Activated CD4-positive, alpha-beta T cell treated with anti-CD3 and anti-CD28 coated beads, Interleukin-2, amount 50 U/mL, for 24 hours (primary cell): ENCODE data around the gene ITGA11.

ENCODE experiments used
- DNase-seq, 2 donors: peaks; one replicate each; pipeline ENCODE4 v3.0.0-alpha.2; 2020; ENCODE audit warnings: low read depth in 1 of 2, low spot score in 1 of 2

ITGA11 gene

DNA sequence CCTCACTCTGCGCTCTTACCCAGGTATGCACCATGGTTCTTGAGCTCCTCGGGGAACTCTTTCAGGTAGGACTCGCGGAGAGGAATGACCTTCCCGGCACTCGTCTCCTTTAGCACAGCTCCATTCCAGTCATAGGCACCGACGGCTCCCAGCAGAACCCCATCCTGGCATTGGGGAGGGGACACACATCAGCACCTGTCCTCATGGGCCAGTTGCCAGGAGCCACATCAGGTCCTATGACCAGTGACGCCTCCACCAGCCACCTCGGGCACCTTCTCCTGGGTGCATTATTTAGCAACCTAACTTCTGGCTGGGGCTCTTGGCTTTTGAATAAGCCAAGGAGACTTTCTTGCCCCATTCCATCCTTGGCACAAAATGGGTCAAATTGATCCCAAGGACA is 92.5 kb downstream of the ITGA11 start:
- no peak for DNase-seq

GRCh38 chr15:68337826-68338225 is 94.1 kb downstream of the ITGA11 start:
- DNase-seq = no peak

DNA sequence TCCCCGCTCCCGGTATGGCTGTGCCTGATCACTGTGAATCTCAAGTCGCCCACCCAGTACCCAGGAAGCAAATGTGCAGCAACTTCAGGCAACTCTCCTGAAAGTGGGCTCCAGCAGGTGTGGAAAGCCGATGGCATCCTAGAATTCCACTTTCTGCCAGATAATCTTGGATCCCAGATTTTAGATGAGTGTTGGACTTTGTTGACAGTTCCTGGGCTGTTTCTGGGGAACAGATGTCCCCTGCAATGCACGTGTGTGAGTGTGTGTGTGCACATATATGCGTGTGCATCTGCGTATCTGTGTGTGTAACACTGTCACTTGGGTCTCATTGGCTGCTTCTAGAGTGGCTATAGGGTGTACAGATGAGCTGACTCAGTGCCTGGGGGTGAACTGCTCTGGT is 95.4 kb downstream of the ITGA11 start:
- no peak for DNase-seq

DNA sequence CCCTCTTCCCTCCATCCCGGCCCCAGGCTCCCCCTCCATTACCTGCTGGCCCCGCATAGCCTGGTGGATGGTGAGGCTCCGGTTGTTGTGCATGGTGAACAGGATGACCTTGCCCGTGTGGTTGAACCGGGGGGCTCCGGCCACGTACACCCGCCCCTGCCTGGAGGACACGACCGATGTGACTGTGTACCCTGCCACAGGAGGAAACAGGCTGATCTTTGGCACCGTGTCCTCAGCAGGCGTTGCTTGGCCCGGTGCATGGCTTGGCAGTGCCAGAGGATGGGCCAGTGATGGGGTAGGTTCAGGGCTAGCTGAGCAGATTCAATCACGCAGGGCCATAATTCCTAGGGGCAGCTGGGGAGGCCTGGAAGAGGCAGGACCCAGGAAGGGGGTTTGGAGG is 96.3 kb downstream of the ITGA11 start:
- DNase-seq = no peak

- DNase-seq = no peak
Measured at GRCh38 chr15:68335251-68335650, 96.7 kb downstream of the ITGA11 start.

GRCh38 chr15:68334661-68335124 is 97.3 kb downstream of the ITGA11 start:
- DNase-seq = no peak

GRCh38 chr15:68333775-68334470 is 98.0 kb downstream of the ITGA11 start:
- no peak for DNase-seq

DNA sequence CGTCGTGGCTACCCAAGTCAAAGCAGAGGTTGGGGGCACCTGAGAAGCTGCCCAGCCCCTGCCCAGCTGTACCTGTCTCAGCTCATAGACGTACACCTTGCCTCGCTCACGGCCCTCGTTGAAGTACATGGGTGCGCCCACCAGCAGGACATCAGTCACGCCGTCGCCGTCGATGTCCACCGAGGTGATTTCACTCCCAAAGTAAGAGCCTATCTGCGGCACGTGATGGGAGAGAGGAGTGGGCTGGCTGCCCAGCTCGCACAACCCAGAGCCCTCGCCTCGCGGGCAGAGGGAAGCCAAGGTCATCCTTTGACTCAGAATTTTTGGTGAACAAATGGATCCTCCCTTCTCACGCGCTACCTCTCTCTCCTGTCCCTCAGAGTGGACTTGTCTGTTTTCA is 99.7 kb downstream of the ITGA11 start:
- DNase-seq = no peak

DNA sequence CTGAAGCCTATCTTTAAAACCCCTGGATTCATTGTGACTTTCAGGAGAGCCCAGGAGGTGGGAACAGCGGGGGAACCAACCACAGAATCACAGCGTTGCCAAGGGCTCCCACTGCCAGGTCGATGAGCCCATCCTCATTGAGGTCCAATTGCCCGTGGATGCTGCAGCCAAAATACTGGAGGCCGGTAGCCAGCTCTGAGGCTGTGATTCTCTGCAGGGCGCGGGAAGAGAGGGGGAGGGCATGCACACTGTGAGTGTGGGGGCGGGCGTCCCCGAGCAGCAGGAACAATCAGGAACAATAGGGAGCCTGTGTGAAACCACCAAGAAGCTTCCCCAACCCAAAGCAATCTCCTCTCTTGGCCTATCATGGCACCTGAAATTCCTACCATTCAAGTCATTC is 101.1 kb downstream of the ITGA11 start:
- no peak for DNase-seq

- DNase-seq = no peak
Measured at GRCh38 chr15:68330416-68330815, 101.5 kb downstream of the ITGA11 start.

- no peak for DNase-seq
Measured at GRCh38 chr15:68328964-68329363, 103.0 kb downstream of the ITGA11 start.

DNA sequence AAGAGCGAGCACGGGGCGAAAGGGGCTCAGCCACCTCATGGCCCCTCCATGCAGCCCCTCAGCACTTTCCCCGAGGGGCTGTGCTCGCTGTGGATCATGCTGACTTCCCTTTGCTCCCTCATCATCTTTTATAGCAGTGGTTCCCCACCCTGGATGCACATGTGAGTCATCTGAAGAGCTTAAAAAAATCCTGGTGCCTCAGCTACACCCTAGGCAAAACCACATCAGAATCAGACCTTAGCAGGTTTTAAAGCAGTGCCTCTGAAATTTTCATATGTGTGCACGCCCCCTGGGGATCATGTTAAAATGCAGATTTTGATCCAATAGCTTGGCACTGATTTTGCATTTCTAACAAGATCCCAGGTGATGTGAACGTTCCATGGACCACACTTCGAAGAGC is 103.5 kb downstream of the ITGA11 start:
- no peak for DNase-seq

- no peak for DNase-seq
Measured at GRCh38 chr15:68326711-68327354, 105.1 kb downstream of the ITGA11 start.

DNA sequence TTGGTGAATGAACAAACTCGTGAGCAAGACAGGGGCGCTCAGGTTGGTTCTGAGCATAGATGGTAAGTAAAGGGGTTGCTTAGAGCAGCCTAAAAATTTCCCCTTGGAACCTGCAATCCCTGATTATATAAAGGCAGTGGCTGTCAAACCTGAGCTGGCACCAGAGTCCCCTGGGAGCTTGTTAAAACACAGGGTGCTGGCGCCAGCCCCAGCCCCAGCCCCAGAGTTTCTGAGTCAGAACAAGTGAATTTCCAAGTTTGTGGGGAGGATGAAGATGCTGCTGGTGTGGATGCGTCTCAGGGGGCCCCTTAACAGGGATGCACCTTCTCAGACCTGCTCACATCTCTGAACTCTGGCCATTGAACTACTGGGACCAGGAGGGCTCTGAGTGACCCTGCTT is 106.2 kb downstream of the ITGA11 start:
- DNase-seq = no peak

DNA sequence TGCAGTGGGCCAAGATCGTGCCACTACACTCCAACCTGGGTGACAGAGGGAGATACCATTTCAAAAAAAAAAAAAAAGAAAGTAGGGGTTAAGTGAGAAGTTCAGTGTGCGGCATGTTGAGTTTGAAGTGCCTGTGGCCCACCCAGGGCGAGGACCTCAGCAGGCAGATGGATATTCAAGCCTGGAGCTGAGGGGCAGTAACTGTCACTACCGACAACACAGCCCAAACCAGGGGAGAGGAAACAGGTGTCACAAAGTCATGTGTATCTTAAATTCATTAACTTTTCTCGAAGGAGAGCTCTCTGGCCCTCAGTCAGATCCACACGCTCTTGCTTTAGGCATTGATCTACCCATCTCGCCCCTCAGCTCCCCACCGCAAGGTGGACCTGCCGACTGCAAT is 109.2 kb downstream of the ITGA11 start:
- no peak for DNase-seq

- no peak for DNase-seq
Measured at GRCh38 chr15:68321229-68321628, 110.7 kb downstream of the ITGA11 start.

GRCh38 chr15:68319997-68320396 is 112.0 kb downstream of the ITGA11 start:
- DNase-seq = no peak

GRCh38 chr15:68318931-68319909 is 112.7 kb downstream of the ITGA11 start:
- no peak for DNase-seq

- DNase-seq = no peak
Measured at GRCh38 chr15:68318008-68318835, 113.7 kb downstream of the ITGA11 start.

- no peak for DNase-seq
Measured at GRCh38 chr15:68317281-68318007, 114.5 kb downstream of the ITGA11 start.
